ENCODE results near the gene FYB2.

DNA sequence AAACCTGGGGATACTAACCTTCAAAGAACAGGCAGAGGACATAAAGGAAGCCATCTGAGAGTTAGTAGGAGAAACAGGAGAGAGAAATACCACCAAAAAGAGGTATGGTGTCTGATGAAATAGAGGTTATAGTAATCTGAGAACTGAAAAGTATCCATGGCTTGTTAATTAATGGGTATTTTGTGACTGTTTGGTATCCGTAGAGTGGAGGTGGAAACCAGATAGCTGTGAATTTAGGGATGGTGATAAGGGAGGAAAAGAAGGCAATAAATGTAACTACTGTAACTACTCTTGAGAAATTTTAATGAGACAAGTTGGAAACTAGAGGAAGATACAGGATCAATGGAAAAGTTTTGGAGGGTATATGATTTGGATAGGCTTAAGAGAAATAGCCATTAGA is 146.6 kb downstream of the FYB2 start:
- TF ChIP-seq CTCF (conservative IDR thresholded peaks at IDR 0.05; ENCODE audit: low read depth, low read length) = no peak
- TF ChIP-seq EZH2 (IDR thresholded peaks at IDR 0.05; ENCODE audit: borderline replicate concordance, low read depth, low read length, poor library complexity, severe bottlenecking) = no peak
